K562 (cell line): ENCODE results near the gene TBX19. TPM values are rescaled to one million over a fixed set of nuclear protein-coding genes. Genes with fewer than 3 reads are reported as not detected.

Experiments used
- ATAC-seq: fragments of 200-7000 bp; cut with Tn5 transposase; 3 replicates; pipeline ENCODE4 v1.9.1; 2020; ENCODE audit warnings: moderate library complexity
- BruUV-seq: library from RNA; stranded (reverse); fragments of 400-500 nt; replicated peaks from 2 replicates; lab custom pipeline; 2021; lab: Mats Ljungman, UMichigan
- CTCF ChIA-PET: fragments of 300-600 bp; formaldehyde crosslinking; extraction: SDS; loops from one replicate; lab custom pipeline; 2021; ENCODE audit warnings: low intra/inter-chr PET ratio; lab: Yijun Ruan, JAX
- POLR2A ChIA-PET: fragments of 300-600, 350-650 bp; sonication (Branson Sonifier 250); formaldehyde crosslinking; extraction: SDS; loops from one replicate; lab custom pipeline; 2021; ENCODE audit warnings: antibody characterized with exemption, inconsistent platforms; lab: Yijun Ruan, JAX
- DNase-seq, 4 experiments: peaks; one replicate each; pipeline versions ENCODE4 v3.0.0 to v3.0.0-alpha.2; 2011 to 2018; ENCODE audit warnings: low spot score in 3 of 4, mixed read lengths in 3 of 4; ENCODE audit errors: extremely low read depth in 1 of 4
- FAIRE-seq: peaks from 2 replicates; lab custom pipeline; 2011; peaks lifted over from hg19 to GRCh38; lab: Jason Lieb, UNC
- H2AFZ ChIP-seq: 2 replicates; pipeline ENCODE4 v1.6.0; 2011; ENCODE audit warnings: low read depth, low read length, control low read depth, inconsistent platforms
- H3K27ac ChIP-seq: fragments of 200-600 bp; 3 replicates; pipeline ENCODE4 v1.8.0; 2011; ENCODE audit warnings: low read depth, mild to moderate bottlenecking, control low read depth, inconsistent platforms, low read length, moderate library complexity, mixed read lengths; ENCODE audit errors: extremely low read depth
- H3K27me3 ChIP-seq, 2 experiments: fragments of 300-600 bp in 1 of 2; 2 replicates in 1 of 2; 3 replicates in 1 of 2; pipeline versions ENCODE4 v1.6.0 to v1.8.0; 2011; ENCODE audit warnings: inconsistent platforms in 2 of 2, low read length in 2 of 2, mild to moderate bottlenecking in 1 of 2, mixed read lengths in 1 of 2, moderate library complexity in 1 of 2; ENCODE audit not compliant: control insufficient read depth in 2 of 2, insufficient read depth in 2 of 2
- H3K36me3 ChIP-seq: fragments of 300-600 bp; 3 replicates; pipeline ENCODE4 v1.8.0; 2011; ENCODE audit warnings: mild to moderate bottlenecking, low read length, inconsistent platforms; ENCODE audit not compliant: control insufficient read depth, insufficient read depth
- H3K4me1 ChIP-seq, 2 experiments: fragments of 200-600 bp in 1 of 2; replicated peaks in 1 of 2; 2 replicates in 1 of 2; 3 replicates in 1 of 2; pipeline versions ENCODE4 v1.5.1 to v1.8.0; 2011; ENCODE audit warnings: inconsistent platforms in 2 of 2, low read length in 2 of 2, mild to moderate bottlenecking in 1 of 2, mixed read lengths in 1 of 2, moderate library complexity in 1 of 2; ENCODE audit not compliant: control insufficient read depth in 2 of 2, insufficient read depth in 2 of 2
- H3K4me2 ChIP-seq: 2 replicates; pipeline ENCODE4 v1.6.1; 2011; ENCODE audit warnings: low read length, control low read depth, inconsistent platforms, mixed read lengths; ENCODE audit not compliant: insufficient read depth
- H3K4me3 ChIP-seq: fragments of 200-600 bp; sonication (generic), shearing (Covaris generic); 2 replicates; pipeline ENCODE4 v1.5.1; 2016; ENCODE audit warnings: control low read depth, inconsistent platforms
- H3K79me2 ChIP-seq: fragments of 200-600 bp; 3 replicates; pipeline ENCODE4 v1.8.0; 2011; ENCODE audit warnings: low read length, inconsistent platforms; ENCODE audit not compliant: control insufficient read depth, insufficient read depth
- H3K9ac ChIP-seq, 2 experiments: 2 replicates each; pipeline versions ENCODE4 v1.6.0 to v1.6.1; 2011; ENCODE audit warnings: low read depth in 2 of 2, low read length in 2 of 2, control low read depth in 1 of 2, inconsistent platforms in 1 of 2, mild to moderate bottlenecking in 1 of 2, mixed read lengths in 1 of 2; ENCODE audit not compliant: insufficient read depth in 1 of 2
- H3K9me1 ChIP-seq: one replicate; pipeline ENCODE4 v1.6.0; 2011; ENCODE audit warnings: inconsistent platforms, mild to moderate bottlenecking, low read length, moderate library complexity; ENCODE audit not compliant: control insufficient read depth, insufficient read depth
- H3K9me3 ChIP-seq: replicated peaks from 2 replicates; pipeline ENCODE4 v1.5.1; 2011; ENCODE audit warnings: low read depth, low read length, inconsistent platforms; ENCODE audit not compliant: control insufficient read depth, insufficient read depth
- H4K20me1 ChIP-seq: replicated peaks from 2 replicates; pipeline ENCODE4 v1.6.1; 2011; ENCODE audit warnings: low read length, inconsistent platforms, mixed read lengths; ENCODE audit not compliant: control insufficient read depth, insufficient read depth
- CBX8 ChIP-seq: fragments of 200-600 bp; sonication (generic); IDR thresholded peaks from 2 replicates; pipeline ENCODE4 v1.6.1; 2012; ENCODE audit warnings: borderline replicate concordance, mixed run types, low read depth, mild to moderate bottlenecking, moderate library complexity, mixed read lengths, low read length, control low read depth, inconsistent platforms; ENCODE audit not compliant: poor library complexity, severe bottlenecking; ENCODE audit errors: extremely low read depth
- EWSR1 ChIP-seq: fragments of 450-650 bp; IDR thresholded peaks from 2 replicates; pipeline ENCODE4 v1.6.1; 2018; ENCODE audit warnings: borderline replicate concordance, mild to moderate bottlenecking, low read depth, moderate library complexity; ENCODE audit not compliant: partially characterized antibody
- FOXJ2 ChIP-seq: fragments of 200-800 bp; sonication (Bioruptor generic); IDR thresholded peaks from 2 replicates; pipeline ENCODE4 v1.6.1; 2016; ENCODE audit warnings: missing genetic modification characterization, missing compliant biosample characterization
- ILF3 ChIP-seq: fragments of 450-650 bp; IDR thresholded peaks from 2 replicates; pipeline ENCODE4 v1.6.1; 2018; ENCODE audit warnings: antibody characterized with exemption, mild to moderate bottlenecking, moderate library complexity, borderline replicate concordance
- MEF2D ChIP-seq: conservative IDR thresholded peaks from 2 replicates; pipeline ENCODE4 v1.6.1; 2016; ENCODE audit warnings: low read depth, missing genetic modification characterization, missing compliant biosample characterization
- NCOA1 ChIP-seq: fragments of 450-650 bp; IDR thresholded peaks from 2 replicates; pipeline ENCODE4 v1.6.1; 2016; ENCODE audit warnings: low read depth
- NFIX ChIP-seq: fragments of 250-450 bp; sonication (Bioruptor Pico); IDR thresholded peaks from 2 replicates; pipeline ENCODE4 v1.4.0; 2020; ENCODE audit warnings: low read depth, mild to moderate bottlenecking, moderate library complexity
- SIN3B ChIP-seq: fragments of 450-650 bp; IDR thresholded peaks from 2 replicates; pipeline ENCODE4 v1.6.1; 2017; ENCODE audit warnings: low read depth, mild to moderate bottlenecking, moderate library complexity
- SMARCA4 ChIP-seq: fragments of 450-650 bp; IDR thresholded peaks from 2 replicates; pipeline ENCODE4 v1.6.1; 2016
- TBP ChIP-seq: optimal IDR thresholded peaks from 2 replicates; pipeline ENCODE3; 2011; ENCODE audit warnings: low read depth, low read length, improper control_type of control experiment
- ZBED1 ChIP-seq: IDR thresholded peaks from 2 replicates; pipeline ENCODE4 v1.6.1; 2014
- ZNF121 ChIP-seq: sonication (generic); formaldehyde crosslinking; conservative IDR thresholded peaks from 2 replicates; pipeline ENCODE4 v1.8.0; 2022; ENCODE audit warnings: missing genetic modification reagents
- ZNF134 ChIP-seq: fragments of 250-450 bp; sonication (Bioruptor Pico); conservative IDR thresholded peaks from 2 replicates; pipeline ENCODE4 v1.4.0; 2020
- ZNF140 ChIP-seq: fragments of 250-450 bp; sonication (Bioruptor Pico); IDR thresholded peaks from 2 replicates; pipeline ENCODE4 v1.8.0; 2021; ENCODE audit warnings: moderate library complexity, mild to moderate bottlenecking, inconsistent platforms
- ZNF408 ChIP-seq: fragments of 250-450 bp; sonication (Bioruptor Pico); IDR thresholded peaks from 2 replicates; pipeline ENCODE4 v1.4.0; 2020; ENCODE audit warnings: low read depth, mild to moderate bottlenecking, moderate library complexity
- ZNF707 ChIP-seq: fragments of 250-450 bp; sonication (Bioruptor Pico); conservative IDR thresholded peaks from 2 replicates; pipeline ENCODE4 v1.8.0; 2022; ENCODE audit warnings: inconsistent platforms, mild to moderate bottlenecking, moderate library complexity
- in situ Hi-C: fragments of 300-500 bp; cut with MboI; formaldehyde crosslinking; loops from 4 replicates; pipeline ENCODE4 v1.15.0; 2018; ENCODE audit warnings: inconsistent platforms, mixed read lengths
- intact Hi-C: fragments of 100-400 bp; cut with micrococcal nuclease; formaldehyde crosslinking; loops from 2 replicates; pipeline ENCODE4 v1.14.2; 2022
- polyA plus RNA-seq, 8 experiments: library from polyadenylated mRNA; depleted of rRNA in 4 of 8; stranded (reverse) in 5 of 8; unstranded in 3 of 8; fragments of >200 nt; fragmentation: Nextera tagmentation in 2 of 8; fragmentation: Illumina TruSeq in 1 of 8; extraction: Ambion mirVana in 2 of 8; extraction: Trizol in 1 of 8; gene quantifications; 2 replicates each; pipeline versions ENCODE4 v1.2.1 to v1.2.3, GENCODE V29; 2011 to 2014; ENCODE audit warnings: inconsistent platforms in 1 of 8, missing spikeins in 1 of 8
- total RNA-seq, 7 experiments: library from RNA; depleted of rRNA in 6 of 7; stranded (reverse); fragments of >200 nt in 6 of 7; fragmentation: Illumina TruSeq in 2 of 7; extraction: Trizol in 2 of 7; gene quantifications; 2 replicates each; pipeline versions ENCODE4 v1.2.1 to v1.2.3, GENCODE V29; 2011 to 2021; ENCODE audit warnings: low replicate concordance in 1 of 7
- TF ChIP-seq, protein P1 (sequence below): sonication (generic); IDR thresholded peaks from 2 replicates; pipeline ENCODE4 v1.6.1; 2016
- TF ChIP-seq, protein P2 (sequence below): sonication (generic); formaldehyde crosslinking; IDR thresholded peaks from 2 replicates; pipeline ENCODE4 v1.5.0; 2020; ENCODE audit warnings: missing genetic modification reagents
- TF ChIP-seq, protein P3 (sequence below): sonication (generic); formaldehyde crosslinking; IDR thresholded peaks from 2 replicates; pipeline ENCODE4 v1.8.1; 2023; ENCODE audit warnings: mild to moderate bottlenecking, missing genetic modification reagents

TBX19 gene
- total and polyA plus RNA-seq, 9 of the 15 experiments (the other 6 are each of a cell fraction or from before 2014, with no cell fraction given), result 0.32 to 3.1 (median 0.95) TPM

GRCh38 chr1:168281603-168282325 is 1.1 kb downstream of the TBX19 start (continued):
- TF ChIP-seq ZNF140 (no peak), ZNF408 (CRISPR knock-in tag) (no peak), FOXJ2 (peak; percentile 53; the same call in 1 of the 2 replicates), ZNF707 (no peak), NFIX (CRISPR knock-in tag) (no peak), MEF2D (tag) (no peak), ZBED1 (no peak), NCOA1 (peak; percentile 47; the same call in 1 of the 2 replicates), SIN3B (no peak), EWSR1 (no peak)
- TF ChIP-seq, protein P1, sequence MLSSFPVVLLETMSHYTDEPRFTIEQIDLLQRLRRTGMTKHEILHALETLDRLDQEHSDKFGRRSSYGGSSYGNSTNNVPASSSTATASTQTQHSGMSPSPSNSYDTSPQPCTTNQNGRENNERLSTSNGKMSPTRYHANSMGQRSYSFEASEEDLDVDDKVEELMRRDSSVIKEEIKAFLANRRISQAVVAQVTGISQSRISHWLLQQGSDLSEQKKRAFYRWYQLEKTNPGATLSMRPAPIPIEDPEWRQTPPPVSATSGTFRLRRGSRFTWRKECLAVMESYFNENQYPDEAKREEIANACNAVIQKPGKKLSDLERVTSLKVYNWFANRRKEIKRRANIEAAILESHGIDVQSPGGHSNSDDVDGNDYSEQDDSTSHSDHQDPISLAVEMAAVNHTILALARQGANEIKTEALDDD, result peak; percentile 93
- TF ChIP-seq, all 486 proteins: peak for 96

DNA sequence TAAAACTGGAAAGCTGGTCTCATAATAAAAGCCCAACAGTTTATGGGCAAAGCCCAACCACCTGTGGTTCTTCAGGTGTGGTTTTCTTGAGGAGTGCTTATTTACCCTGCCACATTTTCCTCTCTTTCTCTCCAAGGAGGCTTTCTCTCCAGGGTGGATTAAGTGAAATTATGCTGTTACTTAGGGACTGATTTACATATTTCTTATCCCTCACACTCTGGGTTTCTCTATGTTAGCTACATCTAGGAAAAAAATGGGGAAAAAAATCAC is 4.8 kb downstream of the TBX19 start:
- H3K9me3 ChIP-seq, result no peaks in the 10 kb centered on the region
- FAIRE-seq (no peak), ATAC-seq (no peak), DNase-seq (peak in 1 of 4 experiments; percentile 17)
- no peak overlapping the region for H2AFZ ChIP-seq
- CTCF ChIA-PET, result no interaction called here
- no peak overlapping the region for H3K4me2 ChIP-seq
- peaks cover 8 to 57% of the 10 kb centered on the region in 2 experiments; a peak in 4 of 5 replicates for H3K4me1 ChIP-seq
- H3K36me3 ChIP-seq, result no peaks in the 10 kb centered on the region
- in situ Hi-C loops, result no loop called here
- BruUV-seq, result no TSS peak
- H3K4me3 ChIP-seq, result no peak overlapping the region
- H3K79me2 ChIP-seq, result no peaks in the 10 kb centered on the region
- H4K20me1 ChIP-seq, result peaks cover 10% of the 10 kb centered on the region; the same call in 1 of the 2 replicates
- no peaks in the 10 kb centered on the region for H3K9me1 ChIP-seq
- H3K27me3 ChIP-seq, result no peaks in the 10 kb centered on the region
- no peak overlapping the region for H3K27ac ChIP-seq
- no peak overlapping the region for H3K9ac ChIP-seq
- POLR2A ChIA-PET, result interaction anchor here (0.7 to 1.2 kb wide), 2 partner anchors 17 to 87 kb away, joined by 3 read pairs; no protein-coding TSS in a partner anchor
- intact Hi-C loops, result no loop called here
- TF ChIP-seq SMARCA4 (0 out of 2 replicates have a peak, but pooled peaks have one; percentile 14), CBX8 (no peak), ZNF121 (CRISPR knock-in tag) (no peak), ILF3 (no peak), ZNF134 (CRISPR knock-in tag) (no peak), TBP (no peak)
- TF ChIP-seq, protein P2, sequence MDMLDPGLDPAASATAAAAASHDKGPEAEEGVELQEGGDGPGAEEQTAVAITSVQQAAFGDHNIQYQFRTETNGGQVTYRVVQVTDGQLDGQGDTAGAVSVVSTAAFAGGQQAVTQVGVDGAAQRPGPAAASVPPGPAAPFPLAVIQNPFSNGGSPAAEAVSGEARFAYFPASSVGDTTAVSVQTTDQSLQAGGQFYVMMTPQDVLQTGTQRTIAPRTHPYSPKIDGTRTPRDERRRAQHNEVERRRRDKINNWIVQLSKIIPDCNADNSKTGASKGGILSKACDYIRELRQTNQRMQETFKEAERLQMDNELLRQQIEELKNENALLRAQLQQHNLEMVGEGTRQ (CRISPR knock-in tag), result no peak
- TF ChIP-seq, protein P3, sequence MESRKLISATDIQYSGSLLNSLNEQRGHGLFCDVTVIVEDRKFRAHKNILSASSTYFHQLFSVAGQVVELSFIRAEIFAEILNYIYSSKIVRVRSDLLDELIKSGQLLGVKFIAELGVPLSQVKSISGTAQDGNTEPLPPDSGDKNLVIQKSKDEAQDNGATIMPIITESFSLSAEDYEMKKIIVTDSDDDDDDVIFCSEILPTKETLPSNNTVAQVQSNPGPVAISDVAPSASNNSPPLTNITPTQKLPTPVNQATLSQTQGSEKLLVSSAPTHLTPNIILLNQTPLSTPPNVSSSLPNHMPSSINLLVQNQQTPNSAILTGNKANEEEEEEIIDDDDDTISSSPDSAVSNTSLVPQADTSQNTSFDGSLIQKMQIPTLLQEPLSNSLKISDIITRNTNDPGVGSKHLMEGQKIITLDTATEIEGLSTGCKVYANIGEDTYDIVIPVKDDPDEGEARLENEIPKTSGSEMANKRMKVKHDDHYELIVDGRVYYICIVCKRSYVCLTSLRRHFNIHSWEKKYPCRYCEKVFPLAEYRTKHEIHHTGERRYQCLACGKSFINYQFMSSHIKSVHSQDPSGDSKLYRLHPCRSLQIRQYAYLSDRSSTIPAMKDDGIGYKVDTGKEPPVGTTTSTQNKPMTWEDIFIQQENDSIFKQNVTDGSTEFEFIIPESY (CRISPR knock-in tag), result no peak
